NAMALWA (cell line): ENCODE data around the gene HMGCS1.
"Not testable (repeated sequence)": the region's sequence is repeated elsewhere in the genome, so short reads cannot be mapped to it uniquely, and the experiment has no call there.

Source experiments
- DNase-seq: peaks from one replicate; pipeline ENCODE4 v3.0.0-alpha.2; 2015; ENCODE audit warnings: low spot score

HMGCS1 gene

GRCh38 chr5:43273552-43273951 is 39.7 kb downstream of the HMGCS1 start:
- no peak for DNase-seq

GRCh38 chr5:43270645-43271044 is 42.6 kb downstream of the HMGCS1 start:
- no peak for DNase-seq

- DNase-seq = no peak
These were observed 44.9 kb downstream of the HMGCS1 start for GRCh38 chr5:43268188-43268820.

GRCh38 chr5:43262269-43262668 is 50.9 kb downstream of the HMGCS1 start:
- not testable (repeated sequence) for DNase-seq

GRCh38 chr5:43258116-43258515 is 55.1 kb downstream of the HMGCS1 start:
- no peak for DNase-seq

GRCh38 chr5:43256261-43256966 is 56.8 kb downstream of the HMGCS1 start:
- DNase-seq = no peak

- DNase-seq = no peak
These were observed 57.5 kb downstream of the HMGCS1 start for GRCh38 chr5:43255704-43256103.

- no peak for DNase-seq
These were observed 61.5 kb downstream of the HMGCS1 start for GRCh38 chr5:43251754-43252153.

- no peak for DNase-seq
These were observed 67.4 kb downstream of the HMGCS1 start for GRCh38 chr5:43245724-43246385.

GRCh38 chr5:43244823-43245565 is 68.2 kb downstream of the HMGCS1 start:
- no peak for DNase-seq

GRCh38 chr5:43243270-43243669 is 69.9 kb downstream of the HMGCS1 start:
- no peak for DNase-seq

- no peak for DNase-seq
These were observed 71.0 kb downstream of the HMGCS1 start for GRCh38 chr5:43242196-43242595.
